CD4-positive, alpha-beta T cell treated with Interleukin-17A for 4 hours (primary cell): Measurements from ENCODE around the gene TYR.
"Not testable (repeated sequence)": the region's sequence is repeated elsewhere in the genome, so short reads cannot be mapped to it uniquely, and the experiment has no call there.

Experiments used
- DNase-seq: peaks from one replicate; pipeline ENCODE4 v3.0.0-alpha.2; 2020; ENCODE audit warnings: mixed read lengths

Gene TYR

DNA sequence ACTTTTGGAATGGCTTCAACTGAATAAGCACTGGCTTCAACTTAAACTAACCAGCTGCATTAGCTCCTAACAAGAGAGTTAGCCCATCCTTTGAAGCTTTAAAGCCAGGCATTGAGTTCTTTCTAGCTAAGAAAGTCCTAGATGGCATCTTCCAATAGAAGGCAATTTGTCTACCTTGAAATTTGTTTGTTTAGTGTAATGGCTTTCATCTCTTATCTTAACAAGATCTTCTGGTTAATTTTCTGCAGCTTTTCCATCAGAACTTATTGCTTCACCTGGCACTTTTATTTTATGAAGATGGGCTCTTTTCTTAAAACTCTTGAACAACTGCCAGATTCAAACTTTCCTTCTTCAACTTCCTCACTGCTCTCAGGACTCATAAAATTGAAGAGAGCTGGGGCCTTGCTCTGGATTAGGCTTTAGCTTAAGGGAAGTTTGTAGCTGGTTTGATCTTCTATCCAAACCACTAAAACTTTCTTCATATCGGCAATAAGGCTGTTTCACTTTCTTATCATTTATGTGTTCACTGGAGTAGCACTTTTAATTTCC is 94.9 kb downstream of the TYR start:
- not testable (repeated sequence) for DNase-seq

- not testable (repeated sequence) for DNase-seq
Measured at GRCh38 chr11:89273220-89273619, 95.5 kb downstream of the TYR start.

DNA sequence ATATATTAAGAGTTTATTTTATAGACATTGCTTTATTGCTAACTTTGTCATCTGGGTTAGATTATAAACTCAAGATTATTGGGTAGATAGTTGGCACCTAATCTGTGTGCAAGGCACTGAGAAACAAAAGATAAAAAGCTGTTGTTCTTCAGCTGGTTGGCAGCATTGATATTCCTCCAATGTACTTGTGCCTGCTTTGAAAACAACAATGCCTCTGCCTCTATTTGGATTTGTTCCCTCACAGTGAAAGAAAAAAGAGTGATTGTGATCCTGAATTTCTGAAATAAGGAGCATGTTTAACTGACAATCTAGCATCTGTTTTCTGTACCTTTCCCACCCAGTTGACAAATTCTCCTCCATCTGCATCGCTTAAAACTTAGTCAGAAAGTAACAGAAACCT is 98.3 kb downstream of the TYR start:
- no peak for DNase-seq

DNA sequence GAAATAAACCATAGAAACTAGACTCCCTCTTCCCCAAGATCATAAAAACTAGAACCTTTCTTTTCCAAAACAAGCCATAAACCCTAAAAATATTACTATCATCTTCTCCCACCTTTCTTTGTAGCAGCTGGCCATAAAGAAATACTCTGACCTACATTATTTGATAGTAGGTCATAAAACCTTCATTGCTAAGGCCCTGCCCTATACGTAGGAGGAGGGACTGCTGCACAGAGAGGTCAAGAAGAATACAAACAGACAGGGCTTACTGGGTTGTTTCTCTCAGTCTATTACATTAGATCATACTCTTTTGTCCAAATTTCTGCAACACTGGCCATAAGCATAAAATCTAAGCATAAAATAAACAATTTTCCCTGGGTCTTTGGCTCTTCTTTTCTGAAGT is 101.5 kb downstream of the TYR start:
- no peak for DNase-seq

- not testable (repeated sequence) for DNase-seq
Measured at GRCh38 chr11:89281032-89281677, 103.5 kb downstream of the TYR start.

DNA sequence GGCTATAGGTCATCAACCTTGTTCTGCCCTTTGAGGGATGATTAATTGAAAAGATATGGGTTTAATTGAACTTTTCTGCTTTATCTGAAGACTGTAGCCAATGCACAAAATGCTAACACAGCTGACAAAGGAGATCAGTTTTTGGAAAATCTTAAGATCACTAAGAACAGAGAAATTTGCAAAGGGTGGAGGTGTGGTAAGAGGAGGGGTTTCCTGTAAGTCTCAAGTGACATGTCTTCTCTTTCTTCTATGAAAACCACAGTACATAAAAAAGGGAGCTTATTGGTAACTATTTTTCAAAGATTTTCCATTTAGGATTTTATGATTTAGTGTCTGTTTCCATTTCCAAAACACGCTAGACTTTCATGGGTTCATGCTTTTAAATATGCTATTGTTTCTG is 108.9 kb downstream of the TYR start:
- DNase-seq, result not testable (repeated sequence)

DNA sequence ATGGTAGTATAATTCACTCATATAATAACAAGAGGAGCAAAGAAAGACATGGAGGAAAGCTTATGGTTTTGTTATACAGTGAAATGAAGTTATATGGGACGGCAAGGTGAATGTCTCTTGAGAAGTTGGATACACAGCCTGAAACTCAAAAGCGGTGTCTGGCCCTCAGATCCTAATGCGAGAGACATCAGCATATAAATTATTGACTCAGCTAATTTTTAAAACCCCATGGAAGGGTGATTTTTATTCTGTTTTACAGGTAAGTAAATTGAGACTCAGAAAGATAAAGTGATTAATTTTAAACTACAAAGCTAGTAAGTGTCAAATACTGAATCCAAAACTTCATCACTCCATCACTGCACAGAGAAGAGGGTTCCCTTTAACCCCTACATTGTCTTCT is 110.3 kb downstream of the TYR start:
- DNase-seq, result not testable (repeated sequence)

DNA sequence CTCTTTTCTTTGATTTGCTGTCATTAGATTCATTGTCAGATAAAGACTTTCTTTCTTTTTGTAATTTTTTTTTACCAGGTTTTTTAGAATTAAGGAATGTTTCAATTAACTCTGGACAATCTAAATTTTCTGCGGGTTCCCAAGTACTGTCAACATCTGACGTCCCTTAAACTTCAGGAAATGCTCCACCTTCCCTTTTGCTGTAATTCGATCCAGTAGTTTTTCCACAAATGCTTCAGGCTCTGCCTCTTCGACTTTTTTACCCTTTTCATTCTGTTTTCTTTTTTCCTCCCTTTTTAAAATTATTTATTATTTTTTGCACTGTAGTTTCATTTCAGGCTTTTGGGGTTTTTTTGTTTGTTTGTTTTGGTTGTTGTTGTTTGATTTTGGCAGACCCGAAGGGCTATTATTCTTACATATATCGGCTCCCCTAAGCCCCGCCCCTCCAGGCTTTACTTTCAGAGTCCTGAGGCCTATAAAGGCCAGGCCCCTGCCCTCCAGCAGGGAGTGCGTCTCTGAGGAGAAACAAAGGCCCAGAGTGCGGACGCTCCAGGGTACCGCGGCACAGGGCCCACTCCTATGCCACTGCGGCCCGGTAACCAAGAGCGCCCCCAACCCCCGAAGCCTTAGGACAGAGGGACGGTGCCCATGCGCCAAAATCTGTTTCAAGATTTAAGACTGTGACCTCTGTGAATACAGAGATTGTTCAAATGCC is 116.4 kb downstream of the TYR start:
- DNase-seq, result no peak

DNA sequence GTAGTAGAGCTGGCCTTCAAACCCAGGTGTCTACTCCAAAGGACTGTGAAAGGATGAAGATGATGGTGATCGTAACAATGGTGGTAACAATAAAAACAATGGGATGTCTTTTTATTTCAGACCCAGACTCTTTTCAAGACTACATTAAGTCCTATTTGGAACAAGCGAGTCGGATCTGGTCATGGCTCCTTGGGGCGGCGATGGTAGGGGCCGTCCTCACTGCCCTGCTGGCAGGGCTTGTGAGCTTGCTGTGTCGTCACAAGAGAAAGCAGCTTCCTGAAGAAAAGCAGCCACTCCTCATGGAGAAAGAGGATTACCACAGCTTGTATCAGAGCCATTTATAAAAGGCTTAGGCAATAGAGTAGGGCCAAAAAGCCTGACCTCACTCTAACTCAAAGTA is 117.3 kb downstream of the TYR start:
- not testable (repeated sequence) for DNase-seq

- not testable (repeated sequence) for DNase-seq
Measured at GRCh38 chr11:89303029-89303428, 125.4 kb downstream of the TYR start.

- DNase-seq, result not testable (repeated sequence)
Measured at GRCh38 chr11:89308272-89308671, 130.6 kb downstream of the TYR start.

GRCh38 chr11:89309321-89309985 is 131.8 kb downstream of the TYR start:
- not testable (repeated sequence) for DNase-seq

- not testable (repeated sequence) for DNase-seq
Measured at GRCh38 chr11:89310607-89311006, 132.9 kb downstream of the TYR start.

DNA sequence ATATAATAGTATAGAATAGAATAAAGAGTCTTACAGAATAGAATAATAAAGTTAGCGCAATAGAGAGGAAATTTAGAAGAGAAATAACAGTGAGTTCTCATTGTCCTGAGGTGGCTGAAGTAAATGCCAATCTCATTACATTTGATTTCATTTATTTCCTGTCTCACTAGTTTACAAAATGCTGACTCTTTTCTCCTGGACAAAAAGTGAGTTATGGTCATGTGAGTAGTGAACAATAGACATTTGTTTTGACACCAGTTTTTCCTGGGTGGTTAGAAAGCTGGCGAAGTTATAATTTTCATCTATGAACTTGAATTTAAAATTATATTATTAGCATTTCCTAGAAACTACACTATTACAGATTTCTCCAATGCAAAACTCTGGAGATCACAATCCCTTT is 143.7 kb downstream of the TYR start:
- DNase-seq, result no peak

DNA sequence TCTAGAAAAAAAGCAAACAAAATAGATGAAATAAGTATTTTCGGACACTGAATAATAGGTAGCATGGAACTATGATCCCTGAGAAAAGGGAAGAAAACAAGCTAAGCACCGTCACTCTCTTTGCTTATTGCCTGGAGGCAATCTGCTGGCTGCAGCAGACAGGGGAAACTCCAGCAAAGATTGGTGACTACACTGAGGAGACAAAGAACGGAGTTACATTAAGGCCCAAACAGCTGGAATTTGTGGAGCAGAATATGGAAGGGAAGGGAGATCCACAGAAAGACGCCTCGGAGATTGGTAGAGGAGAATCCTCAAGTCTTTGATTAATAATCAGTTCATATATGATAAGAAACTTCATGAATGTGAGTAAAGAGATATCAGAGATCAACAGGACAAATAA is 150.2 kb downstream of the TYR start:
- no peak for DNase-seq

- DNase-seq, result not testable (repeated sequence)
Measured at GRCh38 chr11:89331940-89332339, 154.3 kb downstream of the TYR start.

GRCh38 chr11:89333704-89334103 is 156.0 kb downstream of the TYR start:
- DNase-seq, result not testable (repeated sequence)

DNA sequence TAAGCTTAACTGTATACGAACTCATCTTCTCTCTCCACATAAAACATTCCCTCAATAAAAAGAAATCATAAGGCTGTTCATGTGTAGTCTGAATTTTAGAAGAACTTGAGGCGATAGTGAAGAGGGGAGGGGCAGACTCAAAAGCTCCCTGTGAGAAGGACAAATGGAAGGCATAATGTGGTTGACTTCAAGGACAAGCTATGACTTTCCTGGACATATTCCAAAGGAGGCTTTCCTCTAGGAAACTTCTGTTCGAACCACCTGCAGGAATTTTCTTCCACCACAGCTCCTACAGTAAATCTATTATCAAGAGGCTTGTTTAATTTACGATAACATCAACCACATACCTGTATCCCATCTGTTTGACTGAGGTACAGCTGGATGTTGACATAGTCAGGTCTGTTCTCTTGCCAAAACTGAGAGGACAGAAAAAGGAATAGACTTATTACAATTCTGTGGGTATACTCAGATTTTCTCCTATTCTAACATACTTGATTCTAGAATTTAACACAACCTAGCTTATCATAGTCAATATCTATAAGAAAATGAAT is 159.5 kb downstream of the TYR start:
- not testable (repeated sequence) for DNase-seq

GRCh38 chr11:89338073-89338472 is 160.4 kb downstream of the TYR start:
- not testable (repeated sequence) for DNase-seq

- not testable (repeated sequence) for DNase-seq
Measured at GRCh38 chr11:89340450-89340849, 162.8 kb downstream of the TYR start.

- not testable (repeated sequence) for DNase-seq
Measured at GRCh38 chr11:89342880-89343572, 165.4 kb downstream of the TYR start.
